GM12878 (cell line): ENCODE data around the gene BANP. TPM values are rescaled to one million over a fixed set of nuclear protein-coding genes. Genes with fewer than 3 reads are reported as not detected.

Source experiments
- ATF7 ChIP-seq: fragments of 450-650 bp; IDR thresholded peaks from 2 replicates; pipeline ENCODE4 v1.6.1; 2016; ENCODE audit warnings: low read depth, mild to moderate bottlenecking
- BHLHE40 ChIP-seq, 2 experiments: fragments of 450-650 bp in 1 of 2; IDR thresholded peaks; 2 replicates each; pipeline ENCODE4 v1.6.1; 2011 to 2017; ENCODE audit warnings: low read depth in 2 of 2, borderline replicate concordance in 1 of 2, improper control_type of control experiment in 1 of 2, low read length in 1 of 2, mild to moderate bottlenecking in 1 of 2
- HDAC2 ChIP-seq: fragments of 200-600 bp; sonication (generic); IDR thresholded peaks from 2 replicates; pipeline ENCODE4 v1.6.1; 2017
- IRF4 ChIP-seq: IDR thresholded peaks from 2 replicates; pipeline ENCODE4 v1.6.1; 2011; ENCODE audit warnings: low read depth, low read length
- JUND ChIP-seq: IDR thresholded peaks from 2 replicates; pipeline ENCODE4 v1.6.1; 2012; ENCODE audit warnings: low read depth, mild to moderate bottlenecking, low read length, improper control_type of control experiment, moderate library complexity
- KLF5 ChIP-seq: fragments of 450-650 bp; IDR thresholded peaks from 2 replicates; pipeline ENCODE4 v1.6.1; 2014; ENCODE audit warnings: mild to moderate bottlenecking; ENCODE audit not compliant: partially characterized antibody
- NBN ChIP-seq: fragments of 450-650 bp; IDR thresholded peaks from 2 replicates; pipeline ENCODE4 v1.6.1; 2016
- NR2F1 ChIP-seq: fragments of 450-650 bp; conservative IDR thresholded peaks from 2 replicates; pipeline ENCODE4 v1.6.1; 2017; ENCODE audit warnings: mild to moderate bottlenecking
- PML ChIP-seq: IDR thresholded peaks from 2 replicates; pipeline ENCODE4 v1.6.1; 2012; ENCODE audit warnings: low read length, inconsistent platforms
- POU2F2 ChIP-seq: IDR thresholded peaks from 3 replicates; pipeline ENCODE4 v1.6.1; 2011; ENCODE audit warnings: low read depth, mild to moderate bottlenecking, low read length, borderline replicate concordance
- RAD51 ChIP-seq: fragments of 450-650 bp; IDR thresholded peaks from 2 replicates; pipeline ENCODE4 v1.6.1; 2016; ENCODE audit warnings: moderate library complexity, mild to moderate bottlenecking, inconsistent platforms
- RUNX3 ChIP-seq: IDR thresholded peaks from 2 replicates; pipeline ENCODE4 v1.6.1; 2012; ENCODE audit warnings: low read length, inconsistent platforms
- SP1 ChIP-seq: IDR thresholded peaks from one replicate; pipeline ENCODE4 v1.6.1; 2011; ENCODE audit warnings: low read depth, low read length
- SPI1 ChIP-seq: IDR thresholded peaks from 2 replicates; pipeline ENCODE4 v1.6.1; 2011; ENCODE audit warnings: low read depth, mild to moderate bottlenecking, low read length, moderate library complexity, borderline replicate concordance; ENCODE audit not compliant: insufficient read depth
- TCF3 ChIP-seq: IDR thresholded peaks from 2 replicates; pipeline ENCODE4 v1.6.1; 2012; ENCODE audit warnings: low read depth, mild to moderate bottlenecking, low read length, borderline replicate concordance; ENCODE audit not compliant: insufficient read depth
- ZNF24 ChIP-seq: fragments of 450-650 bp; IDR thresholded peaks from 2 replicates; pipeline ENCODE4 v1.6.1; 2017; ENCODE audit warnings: antibody characterized with exemption, mild to moderate bottlenecking
- ZSCAN29 ChIP-seq: fragments of 450-650 bp; IDR thresholded peaks from 2 replicates; pipeline ENCODE4 v1.6.1; 2017; ENCODE audit warnings: mild to moderate bottlenecking, moderate library complexity
- polyA plus RNA-seq, 11 experiments: library from polyadenylated mRNA; depleted of rRNA in 4 of 11; unstranded in 6 of 11; stranded (reverse) in 5 of 11; fragments of >200 nt; fragmentation: Nextera tagmentation in 4 of 11; fragmentation: Illumina TruSeq in 1 of 11; extraction: Ambion mirVana in 4 of 11; extraction: Trizol in 1 of 11; gene quantifications; 1 replicate in 1 of 11; 2 replicates in 10 of 11; pipeline versions ENCODE4 v1.2.1 to v1.2.3, GENCODE V29; 2011 to 2016; ENCODE audit warnings: inconsistent platforms in 2 of 11, missing spikeins in 2 of 11, low read depth in 1 of 11
- total RNA-seq, 4 experiments: library from RNA; depleted of rRNA in 3 of 4; stranded (reverse); fragments of >200 nt in 3 of 4; fragmentation: Illumina TruSeq in 1 of 4; extraction: Trizol in 1 of 4; gene quantifications; 2 replicates each; pipeline versions ENCODE4 v1.2.1 to v1.2.3, GENCODE V29; 2013 to 2021
- TF ChIP-seq, protein P1 (sequence below), 3 experiments: IDR thresholded peaks in 2 of 3; conservative IDR thresholded peaks in 1 of 3; 2 replicates each; pipeline ENCODE4 v1.5.1; 2011; ENCODE audit warnings: low read depth in 3 of 3, low read length in 3 of 3, mild to moderate bottlenecking in 3 of 3, control low read depth in 2 of 3, moderate library complexity in 2 of 3, inconsistent platforms in 1 of 3, mixed read lengths in 1 of 3; ENCODE audit not compliant: control insufficient read depth in 2 of 3, insufficient read depth in 1 of 3; ENCODE audit errors: extremely low read depth in 1 of 3
- TF ChIP-seq, protein P2 (sequence below): fragments of 450-650 bp; IDR thresholded peaks from 2 replicates; pipeline ENCODE4 v1.6.1; 2014; ENCODE audit warnings: mild to moderate bottlenecking
- TF ChIP-seq, protein P3 (sequence below): IDR thresholded peaks from 2 replicates; pipeline ENCODE4 v1.6.1; 2011; ENCODE audit warnings: mild to moderate bottlenecking, low read depth, low read length, moderate library complexity; ENCODE audit not compliant: insufficient replicate concordance
- TF ChIP-seq, protein P4 (sequence below): fragments of 150-350 bp; IDR thresholded peaks from 2 replicates; pipeline ENCODE4 v1.6.1; 2014; ENCODE audit warnings: mild to moderate bottlenecking, low read depth, low read length
- TF ChIP-seq, protein P5 (sequence below): fragments of 450-650 bp; IDR thresholded peaks from 2 replicates; pipeline ENCODE4 v1.6.1; 2017; ENCODE audit warnings: mild to moderate bottlenecking, moderate library complexity

The BANP gene
- total and polyA plus RNA-seq, 10 of the 15 experiments (the other 5 are each of a cell fraction or from before 2014, with no cell fraction given) = 3.9 to 21.9 (median 12.2) TPM

DNA sequence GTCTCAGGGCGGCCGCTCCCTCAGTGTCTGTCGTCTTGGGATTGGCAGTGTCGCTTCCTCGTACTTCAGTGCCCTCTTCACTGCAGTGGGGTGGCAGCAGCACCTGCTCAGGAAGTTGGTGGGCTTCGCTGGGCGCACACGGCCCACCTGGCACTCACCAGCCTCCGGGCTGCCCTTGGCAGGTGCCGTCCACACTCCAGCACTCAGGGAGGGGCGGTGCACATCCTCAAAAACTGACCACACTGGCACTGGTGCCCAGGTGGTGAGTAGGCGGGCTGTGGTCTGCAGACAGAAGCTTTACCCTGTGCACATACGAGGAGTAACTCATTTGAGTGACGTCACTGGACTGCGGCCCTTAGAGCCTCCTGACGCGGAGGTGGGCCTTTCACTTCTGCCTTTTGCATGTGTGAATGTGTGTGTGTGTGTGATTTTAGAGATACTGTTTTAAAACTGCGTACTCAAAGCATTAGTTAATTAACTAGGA is 94.6 kb downstream of the BANP start (continued):
- TF ChIP-seq, protein P1, sequence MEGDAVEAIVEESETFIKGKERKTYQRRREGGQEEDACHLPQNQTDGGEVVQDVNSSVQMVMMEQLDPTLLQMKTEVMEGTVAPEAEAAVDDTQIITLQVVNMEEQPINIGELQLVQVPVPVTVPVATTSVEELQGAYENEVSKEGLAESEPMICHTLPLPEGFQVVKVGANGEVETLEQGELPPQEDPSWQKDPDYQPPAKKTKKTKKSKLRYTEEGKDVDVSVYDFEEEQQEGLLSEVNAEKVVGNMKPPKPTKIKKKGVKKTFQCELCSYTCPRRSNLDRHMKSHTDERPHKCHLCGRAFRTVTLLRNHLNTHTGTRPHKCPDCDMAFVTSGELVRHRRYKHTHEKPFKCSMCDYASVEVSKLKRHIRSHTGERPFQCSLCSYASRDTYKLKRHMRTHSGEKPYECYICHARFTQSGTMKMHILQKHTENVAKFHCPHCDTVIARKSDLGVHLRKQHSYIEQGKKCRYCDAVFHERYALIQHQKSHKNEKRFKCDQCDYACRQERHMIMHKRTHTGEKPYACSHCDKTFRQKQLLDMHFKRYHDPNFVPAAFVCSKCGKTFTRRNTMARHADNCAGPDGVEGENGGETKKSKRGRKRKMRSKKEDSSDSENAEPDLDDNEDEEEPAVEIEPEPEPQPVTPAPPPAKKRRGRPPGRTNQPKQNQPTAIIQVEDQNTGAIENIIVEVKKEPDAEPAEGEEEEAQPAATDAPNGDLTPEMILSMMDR (IDR thresholded peaks at IDR 0.05 in 2 of 3, conservative IDR thresholded peaks at IDR 0.05 in 1 of 3; ENCODE audit: control insufficient read depth in 2 of 3, extremely low read depth in 1 of 3, insufficient read depth in 1 of 3, low read depth in 3 of 3, low read length in 3 of 3) = no peak
- TF ChIP-seq ZNF24 (0 out of 2 replicates have a peak, but pooled peaks have one; percentile 36), IRF4 (peak; percentile 91), KLF5 (peak; percentile 69), TCF3 (peak; percentile 97), NR2F1 (peak; percentile 77), POU2F2 (peak; percentile 81; the same call in 2 of the 3 replicates), SP1 (peak; percentile 73), NBN (peak; percentile 99), RAD51 (0 out of 2 replicates have a peak, but pooled peaks have one; percentile 42), ATF7 (peak; percentile 99), JUND (peak; percentile 67; the same call in 1 of the 2 replicates), SPI1 (peak; percentile 91), HDAC2 (no peak), BHLHE40 (IDR thresholded peaks at IDR 0.05; ENCODE audit: borderline replicate concordance in 1 of 2, low read depth in 2 of 2, low read length in 1 of 2) (peak; percentile 89 to 93), RUNX3 (peak; percentile 92), ZSCAN29 (no peak), PML (0 out of 2 replicates have a peak, but pooled peaks have one; percentile 43)
- TF ChIP-seq, protein P2, sequence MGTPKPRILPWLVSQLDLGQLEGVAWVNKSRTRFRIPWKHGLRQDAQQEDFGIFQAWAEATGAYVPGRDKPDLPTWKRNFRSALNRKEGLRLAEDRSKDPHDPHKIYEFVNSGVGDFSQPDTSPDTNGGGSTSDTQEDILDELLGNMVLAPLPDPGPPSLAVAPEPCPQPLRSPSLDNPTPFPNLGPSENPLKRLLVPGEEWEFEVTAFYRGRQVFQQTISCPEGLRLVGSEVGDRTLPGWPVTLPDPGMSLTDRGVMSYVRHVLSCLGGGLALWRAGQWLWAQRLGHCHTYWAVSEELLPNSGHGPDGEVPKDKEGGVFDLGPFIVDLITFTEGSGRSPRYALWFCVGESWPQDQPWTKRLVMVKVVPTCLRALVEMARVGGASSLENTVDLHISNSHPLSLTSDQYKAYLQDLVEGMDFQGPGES = no peak
- TF ChIP-seq, protein P3, sequence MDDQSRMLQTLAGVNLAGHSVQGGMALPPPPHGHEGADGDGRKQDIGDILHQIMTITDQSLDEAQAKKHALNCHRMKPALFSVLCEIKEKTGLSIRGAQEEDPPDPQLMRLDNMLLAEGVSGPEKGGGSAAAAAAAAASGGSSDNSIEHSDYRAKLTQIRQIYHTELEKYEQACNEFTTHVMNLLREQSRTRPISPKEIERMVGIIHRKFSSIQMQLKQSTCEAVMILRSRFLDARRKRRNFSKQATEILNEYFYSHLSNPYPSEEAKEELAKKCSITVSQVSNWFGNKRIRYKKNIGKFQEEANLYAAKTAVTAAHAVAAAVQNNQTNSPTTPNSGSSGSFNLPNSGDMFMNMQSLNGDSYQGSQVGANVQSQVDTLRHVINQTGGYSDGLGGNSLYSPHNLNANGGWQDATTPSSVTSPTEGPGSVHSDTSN = peak; percentile 22
- TF ChIP-seq, protein P4, sequence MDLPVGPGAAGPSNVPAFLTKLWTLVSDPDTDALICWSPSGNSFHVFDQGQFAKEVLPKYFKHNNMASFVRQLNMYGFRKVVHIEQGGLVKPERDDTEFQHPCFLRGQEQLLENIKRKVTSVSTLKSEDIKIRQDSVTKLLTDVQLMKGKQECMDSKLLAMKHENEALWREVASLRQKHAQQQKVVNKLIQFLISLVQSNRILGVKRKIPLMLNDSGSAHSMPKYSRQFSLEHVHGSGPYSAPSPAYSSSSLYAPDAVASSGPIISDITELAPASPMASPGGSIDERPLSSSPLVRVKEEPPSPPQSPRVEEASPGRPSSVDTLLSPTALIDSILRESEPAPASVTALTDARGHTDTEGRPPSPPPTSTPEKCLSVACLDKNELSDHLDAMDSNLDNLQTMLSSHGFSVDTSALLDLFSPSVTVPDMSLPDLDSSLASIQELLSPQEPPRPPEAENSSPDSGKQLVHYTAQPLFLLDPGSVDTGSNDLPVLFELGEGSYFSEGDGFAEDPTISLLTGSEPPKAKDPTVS = no peak
- TF ChIP-seq, protein P5, sequence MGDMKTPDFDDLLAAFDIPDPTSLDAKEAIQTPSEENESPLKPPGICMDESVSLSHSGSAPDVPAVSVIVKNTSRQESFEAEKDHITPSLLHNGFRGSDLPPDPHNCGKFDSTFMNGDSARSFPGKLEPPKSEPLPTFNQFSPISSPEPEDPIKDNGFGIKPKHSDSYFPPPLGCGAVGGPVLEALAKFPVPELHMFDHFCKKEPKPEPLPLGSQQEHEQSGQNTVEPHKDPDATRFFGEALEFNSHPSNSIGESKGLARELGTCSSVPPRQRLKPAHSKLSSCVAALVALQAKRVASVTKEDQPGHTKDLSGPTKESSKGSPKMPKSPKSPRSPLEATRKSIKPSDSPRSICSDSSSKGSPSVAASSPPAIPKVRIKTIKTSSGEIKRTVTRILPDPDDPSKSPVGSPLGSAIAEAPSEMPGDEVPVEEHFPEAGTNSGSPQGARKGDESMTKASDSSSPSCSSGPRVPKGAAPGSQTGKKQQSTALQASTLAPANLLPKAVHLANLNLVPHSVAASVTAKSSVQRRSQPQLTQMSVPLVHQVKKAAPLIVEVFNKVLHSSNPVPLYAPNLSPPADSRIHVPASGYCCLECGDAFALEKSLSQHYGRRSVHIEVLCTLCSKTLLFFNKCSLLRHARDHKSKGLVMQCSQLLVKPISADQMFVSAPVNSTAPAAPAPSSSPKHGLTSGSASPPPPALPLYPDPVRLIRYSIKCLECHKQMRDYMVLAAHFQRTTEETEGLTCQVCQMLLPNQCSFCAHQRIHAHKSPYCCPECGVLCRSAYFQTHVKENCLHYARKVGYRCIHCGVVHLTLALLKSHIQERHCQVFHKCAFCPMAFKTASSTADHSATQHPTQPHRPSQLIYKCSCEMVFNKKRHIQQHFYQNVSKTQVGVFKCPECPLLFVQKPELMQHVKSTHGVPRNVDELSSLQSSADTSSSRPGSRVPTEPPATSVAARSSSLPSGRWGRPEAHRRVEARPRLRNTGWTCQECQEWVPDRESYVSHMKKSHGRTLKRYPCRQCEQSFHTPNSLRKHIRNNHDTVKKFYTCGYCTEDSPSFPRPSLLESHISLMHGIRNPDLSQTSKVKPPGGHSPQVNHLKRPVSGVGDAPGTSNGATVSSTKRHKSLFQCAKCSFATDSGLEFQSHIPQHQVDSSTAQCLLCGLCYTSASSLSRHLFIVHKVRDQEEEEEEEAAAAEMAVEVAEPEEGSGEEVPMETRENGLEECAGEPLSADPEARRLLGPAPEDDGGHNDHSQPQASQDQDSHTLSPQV = peak; percentile 94
